Activated naive CD4-positive, alpha-beta T cell treated with anti-CD3 and anti-CD28 coated beads, Interleukin-2, amount 50 U/mL, for 24 hours (primary cell): Measurements from ENCODE around the gene SEBOX.

Source experiments
- H3K27ac Mint-ChIP-seq: one replicate; pipeline ENCODE4 v1.8.0; 2021; ENCODE audit warnings: mild to moderate bottlenecking, mixed read lengths
- H3K27me3 Mint-ChIP-seq: one replicate; pipeline ENCODE4 v1.8.0; 2021; ENCODE audit warnings: mixed read lengths
- H3K36me3 Mint-ChIP-seq: one replicate; pipeline ENCODE4 v1.8.0; 2021; ENCODE audit warnings: mixed read lengths
- H3K4me1 Mint-ChIP-seq: one replicate; pipeline ENCODE4 v1.8.0; 2021; ENCODE audit warnings: mixed read lengths
- H3K4me3 Mint-ChIP-seq: one replicate; pipeline ENCODE4 v1.8.0; 2021; ENCODE audit warnings: mild to moderate bottlenecking, mixed read lengths
- H3K9me3 Mint-ChIP-seq: one replicate; pipeline ENCODE4 v1.8.0; 2021; ENCODE audit warnings: mixed read lengths

The SEBOX gene

GRCh38 chr17:28363776-28364650 is 986 bp downstream of the SEBOX start:
- no peak overlapping the region for H3K27ac Mint-ChIP-seq
- no peak overlapping the region for H3K4me3 Mint-ChIP-seq
- no peaks in the 10 kb centered on the region for H3K4me1 Mint-ChIP-seq
- H3K27me3 Mint-ChIP-seq = no peaks in the 10 kb centered on the region
- H3K36me3 Mint-ChIP-seq = peaks cover 5% of the 10 kb centered on the region
- no peaks in the 10 kb centered on the region for H3K9me3 Mint-ChIP-seq

- no peaks in the 10 kb centered on the region for H3K9me3 Mint-ChIP-seq
- peaks cover 4% of the 10 kb centered on the region for H3K4me1 Mint-ChIP-seq
- H3K27me3 Mint-ChIP-seq = no peaks in the 10 kb centered on the region
- peaks cover 5% of the 10 kb centered on the region for H3K36me3 Mint-ChIP-seq
- H3K4me3 Mint-ChIP-seq = no peak overlapping the region
- no peak overlapping the region for H3K27ac Mint-ChIP-seq
These were observed 1.8 kb downstream of the SEBOX start for GRCh38 chr17:28363186-28363585.

GRCh38 chr17:28357901-28358197 is 7.2 kb downstream of the SEBOX start:
- H3K27me3 Mint-ChIP-seq = no peaks in the 10 kb centered on the region
- H3K27ac Mint-ChIP-seq = peak overlapping the region; percentile 94
- H3K4me1 Mint-ChIP-seq = peaks cover 27% of the 10 kb centered on the region
- H3K4me3 Mint-ChIP-seq = peak overlapping the region; percentile 98
- H3K9me3 Mint-ChIP-seq = no peaks in the 10 kb centered on the region
- peaks cover 5% of the 10 kb centered on the region for H3K36me3 Mint-ChIP-seq

GRCh38 chr17:28357061-28357900 is 7.7 kb downstream of the SEBOX start, which contains the start of gene POLDIP2:
Gene POLDIP2 (minus strand): TSS chr17:28357527. CDS start chr17:28357448, 79 bp downstream.
- Mint-ChIP-seq H3K27me3 (no peaks in the 10 kb centered on the region), H3K4me3 (peak within 1 kb of the TSS; percentile 98), H3K36me3 (peaks cover 5% of the 10 kb centered on the region), H3K4me1 (peaks cover 27% of the 10 kb centered on the region), H3K9me3 (no peaks in the 10 kb centered on the region), H3K27ac (peak within 1 kb of the TSS; percentile 94)

GRCh38 chr17:28350271-28350670 is 14.7 kb downstream of the SEBOX start:
- Mint-ChIP-seq H3K27me3 (no peaks in the 10 kb centered on the region), H3K4me1 (peaks cover 6% of the 10 kb centered on the region), H3K9me3 (no peaks in the 10 kb centered on the region), H3K36me3 (peaks cover 4% of the 10 kb centered on the region), H3K27ac (no peak overlapping the region), H3K4me3 (no peak overlapping the region)

GRCh38 chr17:28348979-28349378 is 16.0 kb downstream of the SEBOX start:
- Mint-ChIP-seq H3K27ac (no peak overlapping the region), H3K36me3 (peaks cover 4% of the 10 kb centered on the region), H3K9me3 (no peaks in the 10 kb centered on the region), H3K27me3 (no peaks in the 10 kb centered on the region), H3K4me1 (no peaks in the 10 kb centered on the region), H3K4me3 (no peak overlapping the region)

GRCh38 chr17:28347261-28347891 is 17.6 kb downstream of the SEBOX start:
- H3K27ac Mint-ChIP-seq = no peak overlapping the region
- no peaks in the 10 kb centered on the region for H3K27me3 Mint-ChIP-seq
- H3K9me3 Mint-ChIP-seq = no peaks in the 10 kb centered on the region
- peaks cover 8% of the 10 kb centered on the region for H3K36me3 Mint-ChIP-seq
- H3K4me3 Mint-ChIP-seq = no peak overlapping the region
- no peaks in the 10 kb centered on the region for H3K4me1 Mint-ChIP-seq

GRCh38 chr17:28346746-28347246 is 18.2 kb downstream of the SEBOX start:
- H3K4me3 Mint-ChIP-seq = no peak overlapping the region
- H3K4me1 Mint-ChIP-seq = no peaks in the 10 kb centered on the region
- no peaks in the 10 kb centered on the region for H3K9me3 Mint-ChIP-seq
- H3K27ac Mint-ChIP-seq = peak overlapping the region; percentile 23
- no peaks in the 10 kb centered on the region for H3K27me3 Mint-ChIP-seq
- H3K36me3 Mint-ChIP-seq = peaks cover 8% of the 10 kb centered on the region

- H3K27me3 Mint-ChIP-seq = no peaks in the 10 kb centered on the region
- no peaks in the 10 kb centered on the region for H3K9me3 Mint-ChIP-seq
- H3K36me3 Mint-ChIP-seq = peaks cover 8% of the 10 kb centered on the region
- H3K4me3 Mint-ChIP-seq = no peak overlapping the region
- peak overlapping the region; percentile 4 for H3K27ac Mint-ChIP-seq
- H3K4me1 Mint-ChIP-seq = no peaks in the 10 kb centered on the region
These were observed 18.8 kb downstream of the SEBOX start for GRCh38 chr17:28346199-28346580.

GRCh38 chr17:28345419-28346198 is 19.4 kb downstream of the SEBOX start:
- no peaks in the 10 kb centered on the region for H3K9me3 Mint-ChIP-seq

GRCh38 chr17:28344435-28344901 is 20.5 kb downstream of the SEBOX start:
- no peak overlapping the region for H3K27ac Mint-ChIP-seq
- no peak overlapping the region for H3K4me3 Mint-ChIP-seq
- no peaks in the 10 kb centered on the region for H3K4me1 Mint-ChIP-seq
- no peaks in the 10 kb centered on the region for H3K27me3 Mint-ChIP-seq
- peaks cover 6% of the 10 kb centered on the region for H3K36me3 Mint-ChIP-seq
- H3K9me3 Mint-ChIP-seq = no peaks in the 10 kb centered on the region

More at GRCh38 chr17:28345419-28346198, 19.4 kb downstream of the SEBOX start:
- Mint-ChIP-seq H3K4me3 (no peak overlapping the region), H3K4me1 (no peaks in the 10 kb centered on the region), H3K27me3 (no peaks in the 10 kb centered on the region), H3K36me3 (peaks cover 8% of the 10 kb centered on the region), H3K27ac (no peak overlapping the region)

GRCh38 chr17:28344011-28344410 is 21.0 kb downstream of the SEBOX start:
- H3K4me1 Mint-ChIP-seq = no peaks in the 10 kb centered on the region
- H3K4me3 Mint-ChIP-seq = no peak overlapping the region
- no peak overlapping the region for H3K27ac Mint-ChIP-seq
- H3K36me3 Mint-ChIP-seq = peaks cover 6% of the 10 kb centered on the region
- H3K27me3 Mint-ChIP-seq = no peaks in the 10 kb centered on the region
- H3K9me3 Mint-ChIP-seq = no peaks in the 10 kb centered on the region

GRCh38 chr17:28343491-28343932 is 21.5 kb downstream of the SEBOX start:
- Mint-ChIP-seq H3K4me1 (peaks cover 3% of the 10 kb centered on the region), H3K27me3 (no peaks in the 10 kb centered on the region), H3K4me3 (no peak overlapping the region), H3K36me3 (peaks cover 6% of the 10 kb centered on the region), H3K27ac (no peak overlapping the region), H3K9me3 (no peaks in the 10 kb centered on the region)

- Mint-ChIP-seq H3K4me3 (no peak overlapping the region), H3K27me3 (no peaks in the 10 kb centered on the region), H3K4me1 (peaks cover 13% of the 10 kb centered on the region), H3K36me3 (peaks cover 4% of the 10 kb centered on the region), H3K9me3 (no peaks in the 10 kb centered on the region), H3K27ac (peak overlapping the region; percentile 8)
These were observed 22.7 kb downstream of the SEBOX start for GRCh38 chr17:28342313-28342712.

- Mint-ChIP-seq H3K27me3 (no peaks in the 10 kb centered on the region), H3K9me3 (no peaks in the 10 kb centered on the region), H3K36me3 (peaks cover 4% of the 10 kb centered on the region), H3K4me1 (peaks cover 21% of the 10 kb centered on the region), H3K4me3 (no peak overlapping the region), H3K27ac (no peak overlapping the region)
These were observed 23.5 kb downstream of the SEBOX start for GRCh38 chr17:28341516-28341915.
